H7 (cell line): ENCODE data around the gene MASP2. TPM values are rescaled to one million over a fixed set of nuclear protein-coding genes. Genes with fewer than 3 reads are reported as not detected.
"Not testable (repeated sequence)": the region's sequence is repeated elsewhere in the genome, so short reads cannot be mapped to it uniquely, and the experiment has no call there.

Experiments
- DNase-seq: peaks from one replicate; pipeline ENCODE4 v3.0.0; 2012
- H3K27me3 ChIP-seq: 2 replicates; pipeline ENCODE4 v1.6.0; 2011; ENCODE audit warnings: mild to moderate bottlenecking, low read length; ENCODE audit not compliant: control insufficient read depth, insufficient read depth
- H3K36me3 ChIP-seq: replicated peaks from 2 replicates; pipeline ENCODE4 v1.5.1; 2011; ENCODE audit warnings: low read length; ENCODE audit not compliant: control insufficient read depth, insufficient read depth
- H3K4me3 ChIP-seq: 2 replicates; pipeline ENCODE4 v1.5.1; 2011; ENCODE audit warnings: low read depth, mild to moderate bottlenecking, control low read depth, low read length, moderate library complexity; ENCODE audit not compliant: insufficient read depth
- total RNA-seq: library from RNA; depleted of rRNA; stranded (reverse); fragments of >200 nt; shearing (Covaris generic); gene quantifications from 2 replicates; pipeline ENCODE4 v1.2.3, GENCODE V29; 2014

Gene MASP2
- total RNA-seq, 1 experiment from 2014 or later = 0.17 TPM

DNA sequence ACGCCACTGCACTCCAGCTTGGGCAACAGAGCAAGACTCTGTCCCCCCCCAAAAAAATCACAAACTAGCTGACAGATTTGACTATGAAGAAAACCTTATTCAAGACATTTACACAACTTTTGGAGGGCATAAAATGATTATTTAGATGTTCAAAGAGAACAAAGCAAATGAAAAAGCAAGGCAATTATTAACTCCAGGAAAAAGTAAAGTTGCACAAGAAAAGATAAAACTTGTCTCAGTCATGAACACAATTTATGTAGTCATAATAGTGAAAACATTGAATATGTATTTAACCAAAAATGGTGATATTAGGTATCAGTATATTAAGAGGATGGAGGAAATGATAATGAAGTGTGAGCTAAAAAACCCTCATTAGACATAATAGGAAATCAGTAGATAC lies 46.5 kb downstream of the MASP2 start:
- Histone ChIP-seq H3K36me3 (no peaks in the 10 kb centered on the region), H3K27me3 (no peaks in the 10 kb centered on the region), H3K4me3 (no peak overlapping the region)
- DNase-seq = no peak

DNA sequence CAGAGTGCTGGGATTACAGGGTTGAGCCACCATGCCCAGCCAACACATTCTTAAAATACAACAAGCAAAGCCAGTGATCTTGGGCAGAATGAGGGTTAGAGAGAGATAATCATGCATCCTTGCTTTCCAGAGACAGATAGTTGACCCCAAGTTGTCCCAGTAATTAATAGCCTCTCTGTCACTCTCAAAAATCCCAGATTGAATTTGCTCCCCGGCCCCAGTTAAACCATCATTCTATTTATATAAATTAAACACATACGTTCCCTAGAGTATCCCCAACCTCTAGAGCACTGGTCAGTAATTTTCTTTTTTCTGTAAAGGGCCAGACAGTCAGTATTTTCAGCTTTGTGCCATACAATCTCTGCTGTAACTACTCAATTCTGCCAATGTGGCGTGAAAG lies 50.9 kb downstream of the MASP2 start:
- Histone ChIP-seq H3K27me3 (no peaks in the 10 kb centered on the region), H3K36me3 (no peaks in the 10 kb centered on the region), H3K4me3 (no peak overlapping the region)
- DNase-seq = no peak

DNA sequence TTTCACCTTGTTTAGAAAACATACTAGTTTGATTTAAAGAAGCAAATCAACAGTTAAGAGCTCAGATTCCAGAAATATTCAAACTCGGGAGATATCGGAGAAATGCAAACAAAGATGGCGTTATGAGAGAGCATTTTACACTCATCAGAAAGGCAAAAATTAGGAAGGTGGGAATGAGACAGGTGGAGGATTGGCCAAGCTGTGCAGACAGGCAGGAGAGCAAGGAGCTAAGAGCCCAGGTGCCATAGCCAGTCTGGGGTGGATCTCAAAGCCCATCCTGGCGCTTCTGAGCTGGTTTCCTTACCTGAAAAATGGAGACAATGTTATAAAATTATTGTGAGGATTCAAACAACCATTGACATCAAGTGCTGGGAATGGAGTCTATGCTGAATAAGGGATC lies 54.2 kb downstream of the MASP2 start:
- no peak for DNase-seq
- no peaks in the 10 kb centered on the region for H3K36me3 ChIP-seq
- no peak overlapping the region for H3K4me3 ChIP-seq
- H3K27me3 ChIP-seq = no peaks in the 10 kb centered on the region

DNA sequence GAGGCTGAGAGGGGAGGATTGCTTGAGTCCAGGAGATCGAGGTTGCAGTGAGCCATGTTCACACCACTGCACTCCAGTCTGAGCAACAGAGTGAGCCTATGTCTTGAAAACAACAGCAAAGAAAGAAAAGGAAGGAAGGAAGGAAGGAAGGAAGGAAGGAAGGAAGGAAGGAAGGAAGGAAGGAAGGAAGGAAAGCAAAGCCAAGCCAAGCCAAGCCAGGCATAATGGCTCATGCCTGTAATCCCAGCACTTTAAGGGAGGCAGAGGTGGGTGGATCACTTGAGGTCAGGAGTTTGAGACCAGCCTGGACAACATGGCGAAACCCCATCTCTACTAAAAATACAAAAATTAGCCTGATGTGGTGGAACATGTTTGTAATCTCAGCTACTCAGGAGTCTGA lies 55.0 kb downstream of the MASP2 start:
- not testable (repeated sequence) for DNase-seq, H3K36me3 ChIP-seq, H3K4me3 ChIP-seq, H3K27me3 ChIP-seq

DNA sequence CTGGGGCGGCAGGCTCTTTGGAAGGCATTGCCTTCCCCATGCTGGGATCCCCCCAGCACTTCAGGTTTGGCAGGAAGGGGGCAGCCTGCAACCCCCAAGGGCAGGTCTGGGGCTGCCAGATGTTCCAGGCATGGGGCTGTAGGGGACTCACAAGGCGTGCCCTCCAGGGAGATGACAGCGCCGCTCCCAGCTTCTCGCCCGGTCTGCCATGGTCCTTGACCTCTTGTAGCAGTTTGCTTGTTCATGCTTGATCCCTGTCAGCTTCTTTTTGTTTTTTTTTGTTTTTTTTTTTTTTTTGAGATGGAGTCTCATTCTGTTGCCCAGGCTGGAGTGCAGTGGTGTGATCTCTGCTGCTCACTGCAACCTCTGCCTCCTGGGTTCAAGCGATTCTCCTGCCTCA lies 56.2 kb downstream of the MASP2 start:
- H3K36me3 ChIP-seq = no peaks in the 10 kb centered on the region
- no peak for DNase-seq
- H3K27me3 ChIP-seq = no peaks in the 10 kb centered on the region
- no peak overlapping the region for H3K4me3 ChIP-seq

DNA sequence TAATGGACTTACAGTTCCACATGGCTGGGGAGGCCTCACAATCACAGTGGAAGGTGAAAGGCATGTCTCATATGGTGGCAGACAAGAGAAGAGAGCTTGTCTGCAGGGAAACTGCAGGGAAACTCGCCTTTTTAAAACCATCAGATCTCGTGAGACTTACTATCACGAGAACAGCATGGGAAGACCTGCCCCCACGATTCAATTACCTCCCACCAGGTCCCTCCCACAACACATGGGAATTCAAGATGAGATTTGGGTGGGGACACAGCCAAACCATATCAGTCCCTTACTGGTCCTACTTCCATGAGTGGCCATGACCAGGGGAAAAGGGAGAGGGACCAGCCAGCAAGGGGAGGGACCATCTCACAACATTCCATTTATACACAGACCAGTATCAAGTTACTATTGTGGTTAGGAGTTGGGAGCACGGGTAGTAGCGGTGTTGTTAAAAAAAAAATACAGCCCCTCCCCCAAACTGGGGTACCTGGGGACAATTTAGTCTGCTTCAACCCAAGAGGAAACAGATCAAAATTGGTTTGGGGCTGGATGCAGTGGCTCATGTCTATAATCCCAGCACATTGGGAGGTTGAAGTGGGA lies 57.0 kb downstream of the MASP2 start:
- not testable (repeated sequence) for H3K4me3 ChIP-seq, H3K27me3 ChIP-seq, H3K36me3 ChIP-seq
- DNase-seq = peak; percentile 39

DNA sequence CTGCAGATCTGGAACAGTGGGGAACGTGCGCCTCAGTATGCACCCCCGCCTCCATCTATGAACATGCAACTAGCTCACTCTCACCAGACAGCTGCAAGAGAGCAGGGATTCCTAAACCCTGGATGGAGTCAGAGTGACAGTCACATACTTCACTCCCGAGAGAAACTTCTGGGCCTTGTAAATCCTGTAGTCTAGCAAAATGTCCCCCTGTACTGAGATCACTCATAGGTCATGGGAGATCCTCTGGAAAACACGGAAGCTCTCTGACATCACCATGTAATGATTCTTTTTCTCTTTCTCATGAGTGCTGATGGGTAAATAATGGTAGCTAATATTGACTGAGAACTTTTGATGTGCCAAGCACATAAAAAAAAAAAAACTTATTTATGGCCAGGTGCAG lies 57.9 kb downstream of the MASP2 start:
- Histone ChIP-seq H3K27me3 (no peaks in the 10 kb centered on the region), H3K36me3 (no peaks in the 10 kb centered on the region), H3K4me3 (no peak overlapping the region)
- DNase-seq = no peak

DNA sequence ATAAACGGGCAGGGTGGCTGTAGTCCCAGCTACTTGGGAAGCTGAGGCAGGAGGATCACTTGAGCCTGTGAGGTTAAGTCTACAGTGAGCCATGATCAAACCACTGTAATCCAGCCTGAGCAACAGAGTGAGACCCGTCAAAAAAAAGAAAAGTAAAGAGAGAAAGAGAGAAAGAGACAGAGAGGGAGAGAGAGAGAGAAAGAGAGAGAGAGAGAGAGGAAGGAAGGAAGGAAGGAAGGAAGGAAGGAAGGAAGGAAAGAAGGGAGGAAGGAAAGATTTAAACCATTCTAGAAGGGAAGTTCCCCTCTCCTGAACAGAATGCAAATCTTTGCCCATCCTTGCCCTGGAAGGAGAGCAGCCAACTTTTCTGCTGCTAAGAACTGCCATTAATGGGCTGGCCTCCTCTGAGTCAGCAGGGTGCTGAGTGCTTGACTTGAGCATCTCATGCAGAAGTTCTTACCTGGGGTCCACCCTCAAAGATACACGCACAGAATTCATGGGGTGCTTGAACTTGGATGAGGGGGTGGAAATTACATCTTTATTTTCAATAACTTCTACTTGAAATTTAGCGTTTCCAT lies 59.1 kb downstream of the MASP2 start:
- Histone ChIP-seq H3K36me3 (no peaks in the 10 kb centered on the region), H3K4me3 (no peak overlapping the region), H3K27me3 (no peaks in the 10 kb centered on the region)
- no peak for DNase-seq

DNA sequence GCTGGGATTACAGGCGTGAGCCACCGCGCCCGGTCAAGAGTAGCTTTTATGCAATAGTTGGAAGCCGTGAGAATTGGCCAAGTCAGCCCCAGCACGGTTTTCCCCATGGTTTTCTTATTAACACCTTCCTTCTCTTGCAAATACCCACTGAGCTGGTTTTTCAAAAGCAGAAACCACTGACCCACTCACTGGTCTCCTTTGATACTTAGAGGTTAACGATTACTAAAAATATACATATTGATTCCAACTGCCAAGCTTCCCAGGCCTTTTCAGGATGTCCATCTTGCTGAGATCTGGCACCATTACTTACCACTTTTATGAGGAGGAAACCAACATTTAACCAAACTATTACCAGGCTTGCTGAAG lies 60.5 kb downstream of the MASP2 start:
- Histone ChIP-seq H3K4me3 (no peak overlapping the region), H3K27me3 (no peaks in the 10 kb centered on the region), H3K36me3 (no peaks in the 10 kb centered on the region)
- no peak for DNase-seq

DNA sequence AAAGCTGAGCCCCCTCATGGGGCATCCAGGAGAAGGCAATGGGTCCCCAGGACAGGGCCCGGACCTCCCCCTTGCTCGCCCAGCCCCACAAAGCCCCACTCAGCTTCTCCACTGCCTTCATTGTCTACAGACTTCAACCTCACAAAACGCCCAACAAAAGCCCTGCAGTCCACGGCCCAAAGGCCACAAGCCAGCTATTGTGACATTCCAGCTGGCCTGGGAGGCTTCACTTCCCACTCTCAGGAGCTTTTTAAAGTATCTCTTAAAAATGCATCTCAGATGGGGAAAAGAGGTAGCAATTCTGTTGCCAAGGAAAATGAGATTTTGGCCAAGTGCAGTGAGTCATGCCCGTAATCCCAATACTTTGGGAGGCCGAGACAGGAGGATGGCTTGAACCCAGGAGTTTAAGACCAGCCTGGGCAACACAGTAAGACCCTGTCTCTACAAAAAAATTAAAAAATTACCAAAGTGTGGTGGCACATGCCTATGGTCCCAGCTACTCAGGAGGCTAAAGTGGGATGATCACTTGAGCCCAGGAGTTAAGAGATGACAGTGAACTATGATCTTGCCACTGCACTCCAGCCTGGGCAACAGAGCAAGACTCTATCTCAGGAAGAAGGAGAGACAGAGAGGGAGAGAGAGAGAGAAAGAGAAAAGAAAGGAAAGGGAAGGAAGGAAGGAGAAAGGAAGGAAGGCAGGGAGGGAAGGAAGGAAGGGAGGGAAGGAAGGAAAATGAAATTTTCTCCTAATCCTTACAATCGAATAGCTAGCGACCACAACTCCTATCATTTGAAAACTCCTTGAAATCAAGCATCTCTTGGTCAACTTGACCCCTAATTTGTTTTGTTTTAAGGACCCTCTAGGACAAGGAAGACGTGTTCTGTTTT lies 66.0 kb downstream of the MASP2 start:
- no peak overlapping the region for H3K4me3 ChIP-seq

DNA sequence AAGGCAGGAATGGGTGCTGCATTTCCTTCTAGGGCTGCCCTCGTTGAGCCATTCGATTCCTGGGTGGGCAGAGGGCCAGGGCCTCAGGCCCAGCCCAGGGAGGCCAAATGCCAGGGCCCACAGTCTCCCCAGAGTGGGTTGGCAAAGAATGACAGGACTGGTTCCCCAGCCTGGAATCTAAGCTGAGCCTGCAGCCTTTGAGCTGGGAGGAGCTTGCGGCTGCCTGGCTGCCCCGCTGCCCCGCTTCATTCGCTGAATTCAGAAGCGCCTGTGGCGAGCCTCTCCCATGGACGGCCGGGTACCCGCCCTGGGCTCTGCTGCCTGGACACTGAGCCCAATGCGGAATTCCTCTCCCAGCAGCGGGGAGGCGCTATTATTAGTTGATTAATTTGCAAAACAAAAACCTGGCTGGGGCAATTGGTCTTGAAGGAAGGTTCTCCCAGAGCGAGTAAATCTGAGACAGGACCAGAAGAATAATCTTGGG lies 66.9 kb downstream of the MASP2 start:
- Histone ChIP-seq H3K4me3 (no peak overlapping the region), H3K27me3 (no peaks in the 10 kb centered on the region; the same call in 1 of the 2 replicates), H3K36me3 (no peaks in the 10 kb centered on the region)
- DNase-seq = peak; percentile 96

More for the DNA sequence above, 66.0 kb downstream of the MASP2 start:
- H3K36me3 ChIP-seq = no peaks in the 10 kb centered on the region
- no peak for DNase-seq
- H3K27me3 ChIP-seq = no peaks in the 10 kb centered on the region; the same call in 1 of the 2 replicates

DNA sequence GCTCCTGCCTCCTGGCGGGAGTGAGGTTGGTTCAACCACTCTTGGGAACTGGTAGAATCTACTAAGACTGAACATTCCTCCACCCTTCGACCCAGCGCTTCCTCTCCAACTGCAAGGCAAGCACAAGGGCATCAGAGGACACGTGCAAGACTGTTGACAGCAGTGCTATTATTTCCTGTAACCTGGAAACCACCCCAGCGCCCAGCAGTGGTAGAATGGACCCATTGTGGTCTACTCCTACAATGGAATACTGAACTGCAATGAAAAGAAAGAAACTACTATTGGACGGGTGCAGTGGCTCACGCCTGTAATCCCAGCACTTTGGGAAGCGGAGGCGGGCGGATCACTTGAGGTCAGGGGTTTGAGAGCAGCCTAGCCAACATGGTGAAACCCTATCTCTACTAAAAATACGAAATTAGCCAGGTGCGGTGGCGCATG lies 67.5 kb downstream of the MASP2 start:
- Histone ChIP-seq H3K27me3 (no peaks in the 10 kb centered on the region; the same call in 1 of the 2 replicates), H3K4me3 (no peak overlapping the region), H3K36me3 (no peaks in the 10 kb centered on the region)
- DNase-seq = peak; percentile 32

DNA sequence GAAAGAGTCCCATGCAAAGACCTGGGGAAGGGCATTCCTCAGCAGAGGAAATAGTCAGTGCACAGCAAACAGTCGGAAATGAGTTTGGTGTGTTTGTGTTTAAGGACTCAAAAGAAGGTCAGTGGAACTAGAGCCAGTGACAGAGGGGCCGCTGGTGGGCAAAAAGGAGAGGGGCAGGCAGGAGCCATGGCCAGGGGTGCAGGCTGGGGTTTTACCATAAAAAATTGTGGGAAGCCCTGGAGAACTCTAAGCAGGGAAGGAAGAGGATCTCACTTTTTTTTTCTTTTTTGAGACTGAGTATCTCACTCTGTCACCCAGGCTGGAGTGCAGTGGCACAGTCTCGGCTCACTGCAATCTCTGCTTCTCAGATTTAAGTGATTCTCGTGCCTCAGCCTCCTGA lies 68.3 kb downstream of the MASP2 start:
- no peak overlapping the region for H3K4me3 ChIP-seq
- H3K27me3 ChIP-seq = no peaks in the 10 kb centered on the region; the same call in 1 of the 2 replicates
- no peaks in the 10 kb centered on the region for H3K36me3 ChIP-seq
- DNase-seq = no peak
